Measurements from ENCODE around the gene ABL1. TPM values are rescaled to one million over a fixed set of nuclear protein-coding genes. Genes with fewer than 3 reads are reported as not detected.

The ABL1 gene
- polyA plus RNA-seq, 1 donor = 72.6 TPM

- DNase-seq = no peak
These were observed 95.8 kb downstream of the ABL1 start for GRCh38 chr9:130930804-130931349.

- DNase-seq = no peak
These were observed 96.6 kb downstream of the ABL1 start for GRCh38 chr9:130931508-130932254.

GRCh38 chr9:130932255-130933079 lies 97.4 kb downstream of the ABL1 start:
- DNase-seq = no peak

GRCh38 chr9:130933114-130934046 lies 98.3 kb downstream of the ABL1 start:
- no peak for DNase-seq

GRCh38 chr9:130934246-130934645 lies 99.2 kb downstream of the ABL1 start:
- DNase-seq = no peak

GRCh38 chr9:130934702-130935647 lies 99.9 kb downstream of the ABL1 start:
- no peak for DNase-seq

- no peak for DNase-seq
These were observed 100.7 kb downstream of the ABL1 start for GRCh38 chr9:130935648-130936271.

- DNase-seq = no peak
These were observed 101.4 kb downstream of the ABL1 start for GRCh38 chr9:130936285-130937117.

Other genes with a start within 250 kb of the ABL1 start
- gene PRDM12, start 170.7 kb upstream of the ABL1 start, polyA plus RNA-seq (ENCODE audit: insufficient read length) = not detected
- 51.7 TPM for gene EXOSC2, start 141.5 kb upstream of the ABL1 start, polyA plus RNA-seq (ENCODE audit: insufficient read length)
- 0.30 TPM for gene QRFP, start 61.6 kb downstream of the ABL1 start, polyA plus RNA-seq (ENCODE audit: insufficient read length)
- gene FIBCD1, start 104.0 kb downstream of the ABL1 start, polyA plus RNA-seq (ENCODE audit: insufficient read length) = 0.08 TPM
- 22.8 TPM for gene LAMC3, start 173.9 kb downstream of the ABL1 start, polyA plus RNA-seq (ENCODE audit: insufficient read length)